Neural progenitor cell (in vitro differentiated cells): ENCODE results near the gene MYH9. TPM values are rescaled to one million over a fixed set of nuclear protein-coding genes. Genes with fewer than 3 reads are reported as not detected.

ENCODE experiments used
- DNase-seq: peaks from one replicate; pipeline ENCODE4 v3.0.0-alpha.2; 2016; ENCODE audit warnings: low spot score
- H2AFZ ChIP-seq: fragments of 200-600 bp; sonication (generic); replicated peaks from 2 replicates; pipeline ENCODE4 v1.6.1; 2016; ENCODE audit warnings: antibody characterized with exemption
- H3F3A ChIP-seq: fragments of 200-600 bp; sonication (generic); 2 replicates; pipeline ENCODE4 v1.6.1; 2016; ENCODE audit warnings: antibody characterized with exemption, low read depth
- H3K27ac ChIP-seq: fragments of 200-600 bp; sonication (generic); 2 replicates; pipeline ENCODE4 v1.5.1; 2016; ENCODE audit warnings: mild to moderate bottlenecking
- H3K27me3 ChIP-seq: fragments of 200-600 bp; sonication (generic); 2 replicates; pipeline ENCODE4 v1.6.1; 2016; ENCODE audit warnings: mild to moderate bottlenecking, moderate library complexity
- H3K36me3 ChIP-seq: fragments of 200-600 bp; sonication (generic); 2 replicates; pipeline ENCODE4 v1.5.1; 2016
- H3K4me1 ChIP-seq: fragments of 200-600 bp; sonication (generic); 2 replicates; pipeline ENCODE4 v1.6.1; 2016; ENCODE audit warnings: mixed run types
- H3K4me2 ChIP-seq: fragments of 200-600 bp; sonication (generic); 2 replicates; pipeline ENCODE4 v1.6.1; 2016
- H3K4me3 ChIP-seq: fragments of 200-600 bp; sonication (generic); 2 replicates; pipeline ENCODE4 v1.5.1; 2016
- H3K79me2 ChIP-seq: fragments of 200-600 bp; sonication (generic); 2 replicates; pipeline ENCODE4 v1.6.1; 2016; ENCODE audit warnings: low read depth
- H3K9ac ChIP-seq: fragments of 200-600 bp; sonication (generic); 2 replicates; pipeline ENCODE4 v1.6.1; 2016
- H3K9me3 ChIP-seq: fragments of 200-600 bp; sonication (generic); 2 replicates; pipeline ENCODE4 v1.5.1; 2016; ENCODE audit warnings: low read depth
- H4K20me1 ChIP-seq: fragments of 200-600 bp; sonication (generic); 2 replicates; pipeline ENCODE4 v1.6.1; 2016; ENCODE audit warnings: low read depth
- H3K27ac Mint-ChIP-seq: 3 replicates; pipeline ENCODE4 v1.8.0; 2021; ENCODE audit warnings: mixed read lengths
- H3K27me3 Mint-ChIP-seq: 2 replicates; pipeline ENCODE4 v1.8.0; 2022; ENCODE audit warnings: low read depth, mild to moderate bottlenecking, inconsistent platforms, moderate library complexity, mixed read lengths; ENCODE audit not compliant: insufficient read depth
- H3K36me3 Mint-ChIP-seq: 3 replicates; pipeline ENCODE4 v1.8.0; 2021; ENCODE audit warnings: mixed read lengths
- H3K4me1 Mint-ChIP-seq: 3 replicates; pipeline ENCODE4 v1.8.0; 2021; ENCODE audit warnings: mixed read lengths
- H3K4me3 Mint-ChIP-seq: 3 replicates; pipeline ENCODE4 v1.8.0; 2021; ENCODE audit warnings: mild to moderate bottlenecking, moderate library complexity, mixed read lengths
- H3K9me3 Mint-ChIP-seq: 3 replicates; pipeline ENCODE4 v1.8.0; 2020; ENCODE audit warnings: mixed read lengths
- EZH2 ChIP-seq: fragments of 200-600 bp; sonication (generic); IDR thresholded peaks from 2 replicates; pipeline ENCODE4 v1.6.1; 2017; ENCODE audit warnings: antibody characterized with exemption, mild to moderate bottlenecking, moderate library complexity
- EZH2phosphoT487 ChIP-seq: fragments of 200-600 bp; sonication (generic); IDR thresholded peaks from 2 replicates; pipeline ENCODE4 v1.6.1; 2017; ENCODE audit warnings: antibody characterized with exemption
- total RNA-seq: library from RNA; depleted of rRNA; stranded (reverse); fragments of >200 nt; gene quantifications from 2 replicates; pipeline ENCODE4 v1.2.3, GENCODE V29; 2015; ENCODE audit warnings: low replicate concordance
- TF ChIP-seq, protein P1 (sequence below): fragments of 200-600 bp; sonication (generic); IDR thresholded peaks from 2 replicates; pipeline ENCODE4 v1.5.1; 2017; ENCODE audit warnings: antibody characterized with exemption, mild to moderate bottlenecking

MYH9 gene
- total RNA-seq, 1 donor from 2014 or later: 77.2 TPM

DNA sequence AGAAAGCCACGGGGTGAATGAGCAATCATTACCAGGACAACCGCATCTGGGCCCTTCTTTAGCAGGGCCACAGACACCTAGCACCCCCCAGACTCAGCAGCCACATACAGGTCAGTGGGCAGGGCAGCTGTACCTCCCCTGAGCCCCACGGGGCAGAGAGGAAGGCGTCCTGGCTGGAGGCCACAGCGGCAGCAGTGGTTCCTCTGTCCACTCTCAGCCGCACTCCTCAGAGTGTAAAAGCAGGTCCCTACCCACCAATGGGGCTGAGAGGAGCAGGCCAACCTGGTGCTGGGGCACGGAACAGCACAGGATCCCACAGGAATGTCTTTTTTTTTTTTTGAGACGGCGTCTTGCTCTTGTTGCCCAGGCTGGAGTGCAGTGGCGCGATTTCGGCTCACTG lies 69.3 kb downstream of the MYH9 start:
- Mint-ChIP-seq H3K27me3 (no peaks in the 10 kb centered on the region), H3K9me3 (no peaks in the 10 kb centered on the region), H3K4me1 (no peaks in the 10 kb centered on the region), H3K36me3 (peaks cover 36% of the 10 kb centered on the region), H3K4me3 (no peak overlapping the region), H3K27ac (no peak overlapping the region)
- no peak overlapping the region for H3K27ac ChIP-seq
- no peak for TF ChIP-seq EZH2
- TF ChIP-seq, protein P1, sequence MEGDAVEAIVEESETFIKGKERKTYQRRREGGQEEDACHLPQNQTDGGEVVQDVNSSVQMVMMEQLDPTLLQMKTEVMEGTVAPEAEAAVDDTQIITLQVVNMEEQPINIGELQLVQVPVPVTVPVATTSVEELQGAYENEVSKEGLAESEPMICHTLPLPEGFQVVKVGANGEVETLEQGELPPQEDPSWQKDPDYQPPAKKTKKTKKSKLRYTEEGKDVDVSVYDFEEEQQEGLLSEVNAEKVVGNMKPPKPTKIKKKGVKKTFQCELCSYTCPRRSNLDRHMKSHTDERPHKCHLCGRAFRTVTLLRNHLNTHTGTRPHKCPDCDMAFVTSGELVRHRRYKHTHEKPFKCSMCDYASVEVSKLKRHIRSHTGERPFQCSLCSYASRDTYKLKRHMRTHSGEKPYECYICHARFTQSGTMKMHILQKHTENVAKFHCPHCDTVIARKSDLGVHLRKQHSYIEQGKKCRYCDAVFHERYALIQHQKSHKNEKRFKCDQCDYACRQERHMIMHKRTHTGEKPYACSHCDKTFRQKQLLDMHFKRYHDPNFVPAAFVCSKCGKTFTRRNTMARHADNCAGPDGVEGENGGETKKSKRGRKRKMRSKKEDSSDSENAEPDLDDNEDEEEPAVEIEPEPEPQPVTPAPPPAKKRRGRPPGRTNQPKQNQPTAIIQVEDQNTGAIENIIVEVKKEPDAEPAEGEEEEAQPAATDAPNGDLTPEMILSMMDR: no peak
- H3K9me3 ChIP-seq: no peaks in the 10 kb centered on the region
- H3K9ac ChIP-seq: no peak overlapping the region
- no peaks in the 10 kb centered on the region for H3K36me3 ChIP-seq
- no peaks in the 10 kb centered on the region for H3K79me2 ChIP-seq
- no peak overlapping the region for H2AFZ ChIP-seq
- H3K4me3 ChIP-seq: no peak overlapping the region
- H4K20me1 ChIP-seq: no peaks in the 10 kb centered on the region
- no peak overlapping the region for H3K4me2 ChIP-seq
- no peak for DNase-seq
- no peaks in the 10 kb centered on the region for H3F3A ChIP-seq
- no peaks in the 10 kb centered on the region for H3K4me1 ChIP-seq
- H3K27me3 ChIP-seq: no peaks in the 10 kb centered on the region

GRCh38 chr22:36317658-36318271 lies 70.0 kb downstream of the MYH9 start:
- Mint-ChIP-seq H3K4me1 (no peaks in the 10 kb centered on the region), H3K27me3 (no peaks in the 10 kb centered on the region), H3K9me3 (no peaks in the 10 kb centered on the region), H3K27ac (no peak overlapping the region), H3K4me3 (no peak overlapping the region), H3K36me3 (peaks cover 34% of the 10 kb centered on the region)
- no peak for DNase-seq
- Histone ChIP-seq H3K9ac (no peak overlapping the region), H3K36me3 (no peaks in the 10 kb centered on the region), H3F3A (no peaks in the 10 kb centered on the region), H3K4me1 (no peaks in the 10 kb centered on the region), H3K79me2 (no peaks in the 10 kb centered on the region), H4K20me1 (no peaks in the 10 kb centered on the region), H3K4me3 (no peak overlapping the region), H3K27me3 (no peaks in the 10 kb centered on the region), H3K27ac (no peak overlapping the region), H3K4me2 (no peak overlapping the region), H3K9me3 (no peaks in the 10 kb centered on the region), H2AFZ (no peak overlapping the region)
- TF ChIP-seq EZH2phosphoT487 (no peak), EZH2 (no peak)
- TF ChIP-seq, protein P1: no peak

- peak overlapping the region; percentile 15 for H3K4me3 Mint-ChIP-seq
- no peak for TF ChIP-seq EZH2phosphoT487
- TF ChIP-seq, protein P1: no peak
- no peaks in the 10 kb centered on the region for H3K4me1 ChIP-seq
- H3K27ac ChIP-seq: no peak overlapping the region
- no peak overlapping the region for H2AFZ ChIP-seq
- no peaks in the 10 kb centered on the region for H3K9me3 Mint-ChIP-seq
- no peaks in the 10 kb centered on the region for H3K27me3 Mint-ChIP-seq
- H3K4me1 Mint-ChIP-seq: no peaks in the 10 kb centered on the region
- peaks cover 33% of the 10 kb centered on the region for H3K36me3 Mint-ChIP-seq
- no peak overlapping the region for H3K4me2 ChIP-seq
- no peak for DNase-seq
- no peaks in the 10 kb centered on the region for H3K27me3 ChIP-seq
- H3K79me2 ChIP-seq: no peaks in the 10 kb centered on the region
- no peaks in the 10 kb centered on the region for H3K9me3 ChIP-seq
- no peaks in the 10 kb centered on the region for H3F3A ChIP-seq
- H4K20me1 ChIP-seq: no peaks in the 10 kb centered on the region
- no peak overlapping the region for H3K9ac ChIP-seq
- H3K4me3 ChIP-seq: no peak overlapping the region
- H3K36me3 ChIP-seq: no peaks in the 10 kb centered on the region
- H3K27ac Mint-ChIP-seq: peak overlapping the region; percentile 47
Measured at GRCh38 chr22:36316419-36316818, 71.3 kb downstream of the MYH9 start.
